IMR-90 (cell line): ENCODE measurements around the gene YEATS4. TPM values are rescaled to one million over a fixed set of nuclear protein-coding genes. Genes with fewer than 3 reads are reported as not detected.

ENCODE experiments used
- ATAC-seq: fragments of 200-7000 bp; cut with Tn5 transposase; 2 replicates; pipeline ENCODE4 v1.9.1; 2020; ENCODE audit warnings: low read depth, mild to moderate bottlenecking, moderate library complexity
- BruUV-seq: library from RNA; stranded (reverse); fragments of 400-500 nt; replicated peaks from 2 replicates; lab custom pipeline; 2021; lab: Mats Ljungman, UMichigan
- CTCF ChIA-PET: fragments of 300-600 bp; formaldehyde crosslinking; extraction: SDS; loops from one replicate; lab custom pipeline; 2021; ENCODE audit warnings: antibody characterized with exemption; lab: Yijun Ruan, JAX
- POLR2A ChIA-PET: fragments of 300-600 bp; sonication (Branson Sonifier 250); formaldehyde crosslinking; loops from one replicate; lab custom pipeline; 2022; ENCODE audit warnings: antibody characterized with exemption; ENCODE audit not compliant: unreplicated experiment; lab: Charles Lee
- DNase-seq: peaks from one replicate; pipeline ENCODE4 v3.0.0; 2013
- H2AFZ ChIP-seq: replicated peaks from 2 replicates; pipeline ENCODE3; 2013; ENCODE audit warnings: low read length, mild to moderate bottlenecking; ENCODE audit not compliant: poor library complexity
- H2AK5ac ChIP-seq: 2 replicates; pipeline ENCODE4 v1.6.1; 2013; ENCODE audit warnings: low read depth, low read length, inconsistent platforms
- H2AK9ac ChIP-seq: replicated peaks from 2 replicates; pipeline ENCODE3; 2013; ENCODE audit warnings: mild to moderate bottlenecking, low read depth, low read length, moderate library complexity; ENCODE audit not compliant: poor library complexity
- H2BK120ac ChIP-seq: 2 replicates; pipeline ENCODE4 v1.6.1; 2013; ENCODE audit warnings: low read depth, low read length, inconsistent platforms
- H2BK15ac ChIP-seq: 3 replicates; pipeline ENCODE4 v1.6.1; 2013; ENCODE audit warnings: low read depth, low read length, inconsistent platforms
- H2BK20ac ChIP-seq: 2 replicates; pipeline ENCODE4 v1.6.1; 2013; ENCODE audit warnings: low read depth, mild to moderate bottlenecking, inconsistent platforms, low read length, moderate library complexity
- H2BK5ac ChIP-seq: 2 replicates; pipeline ENCODE4 v1.6.1; 2013; ENCODE audit warnings: mild to moderate bottlenecking, low read depth, low read length, inconsistent platforms; ENCODE audit not compliant: poor library complexity, severe bottlenecking
- H3K14ac ChIP-seq: replicated peaks from 2 replicates; pipeline ENCODE4 v1.6.1; 2013; ENCODE audit warnings: low read depth, low read length, inconsistent platforms
- H3K18ac ChIP-seq: 2 replicates; pipeline ENCODE4 v1.6.1; 2013; ENCODE audit warnings: low read depth, low read length, control low read depth
- H3K23ac ChIP-seq: 2 replicates; pipeline ENCODE4 v1.6.1; 2013; ENCODE audit warnings: low read depth, low read length, inconsistent platforms
- H3K27ac ChIP-seq: 2 replicates; pipeline ENCODE4 v1.5.1; 2013; ENCODE audit warnings: mild to moderate bottlenecking, control low read depth, low read length; ENCODE audit not compliant: insufficient read depth
- H3K27me3 ChIP-seq: 2 replicates; pipeline ENCODE4 v1.6.1; 2013; ENCODE audit warnings: low read length; ENCODE audit not compliant: control insufficient read depth, insufficient read depth
- H3K36me3 ChIP-seq: 2 replicates; pipeline ENCODE4 v1.6.1; 2013; ENCODE audit warnings: low read length, mixed read lengths; ENCODE audit not compliant: control insufficient read depth, insufficient read depth
- H3K4ac ChIP-seq: 2 replicates; pipeline ENCODE4 v1.6.1; 2013; ENCODE audit warnings: low read depth, low read length, inconsistent platforms
- H3K4me1 ChIP-seq: 2 replicates; pipeline ENCODE4 v1.6.1; 2013; ENCODE audit warnings: low read length, mixed read lengths; ENCODE audit not compliant: control insufficient read depth, insufficient read depth
- H3K4me2 ChIP-seq: 2 replicates; pipeline ENCODE4 v1.6.1; 2013; ENCODE audit warnings: low read depth, mild to moderate bottlenecking, control low read depth, low read length, moderate library complexity
- H3K4me3 ChIP-seq: 2 replicates; pipeline ENCODE4 v1.5.1; 2013; ENCODE audit warnings: low read depth, mild to moderate bottlenecking, control low read depth, low read length, moderate library complexity; ENCODE audit not compliant: insufficient read depth
- H3K56ac ChIP-seq: 2 replicates; pipeline ENCODE4 v1.6.1; 2013; ENCODE audit warnings: low read length, inconsistent platforms; ENCODE audit not compliant: insufficient read depth; ENCODE audit errors: extremely low read depth
- H3K79me1 ChIP-seq, 2 experiments: 2 replicates each; pipeline ENCODE4 v1.6.1; 2013; ENCODE audit warnings: low read length in 2 of 2, inconsistent platforms in 1 of 2, low read depth in 1 of 2
- H3K9ac ChIP-seq: 2 replicates; pipeline ENCODE4 v1.6.1; 2013; ENCODE audit warnings: low read depth, low read length, control low read depth
- H3K9me1 ChIP-seq: 2 replicates; pipeline ENCODE4 v1.6.1; 2013; ENCODE audit warnings: low read length, inconsistent platforms; ENCODE audit not compliant: insufficient read depth
- H3K9me3 ChIP-seq: 2 replicates; pipeline ENCODE4 v1.6.1; 2013; ENCODE audit warnings: low read length; ENCODE audit not compliant: control insufficient read depth, insufficient read depth
- H4K20me1 ChIP-seq: 2 replicates; pipeline ENCODE4 v1.6.1; 2013; ENCODE audit warnings: low read length, inconsistent platforms; ENCODE audit not compliant: insufficient read depth
- H4K5ac ChIP-seq: 2 replicates; pipeline ENCODE4 v1.6.1; 2013; ENCODE audit warnings: mild to moderate bottlenecking, low read depth, low read length, control low read depth
- H4K8ac ChIP-seq, 2 experiments: 2 replicates each; pipeline ENCODE4 v1.6.1; 2013; ENCODE audit warnings: low read depth in 2 of 2, low read length in 2 of 2, control low read depth in 1 of 2, inconsistent platforms in 1 of 2
- H4K91ac ChIP-seq: 2 replicates; pipeline ENCODE4 v1.6.1; 2013; ENCODE audit warnings: low read depth, low read length, inconsistent platforms; ENCODE audit not compliant: insufficient read depth
- BHLHE40 ChIP-seq: fragments of 150-350 bp; IDR thresholded peaks from 2 replicates; pipeline ENCODE4 v1.6.1; 2016; ENCODE audit warnings: mild to moderate bottlenecking, low read depth, low read length
- CEBPB ChIP-seq: IDR thresholded peaks from 2 replicates; pipeline ENCODE4 v1.6.1; 2012; ENCODE audit warnings: low read depth, low read length, improper control_type of control experiment
- CHD1 ChIP-seq: IDR thresholded peaks from 2 replicates; pipeline ENCODE4 v1.6.1; 2012; ENCODE audit warnings: low read depth, low read length, improper control_type of control experiment
- FOS ChIP-seq: fragments of 150-350 bp; IDR thresholded peaks from 2 replicates; pipeline ENCODE4 v1.6.1; 2016; ENCODE audit warnings: low read depth, low read length
- MAFK ChIP-seq: IDR thresholded peaks from 2 replicates; pipeline ENCODE4 v1.6.1; 2012; ENCODE audit warnings: low read depth, low read length, improper control_type of control experiment
- MAZ ChIP-seq: IDR thresholded peaks from 2 replicates; pipeline ENCODE4 v1.6.1; 2012; ENCODE audit warnings: low read depth, mild to moderate bottlenecking, low read length, improper control_type of control experiment, moderate library complexity, borderline replicate concordance
- MXI1 ChIP-seq: IDR thresholded peaks from 2 replicates; pipeline ENCODE4 v1.6.1; 2012; ENCODE audit warnings: low read depth, mild to moderate bottlenecking, low read length, moderate library complexity, borderline replicate concordance
- NFE2L2 ChIP-seq: fragments of 150-350 bp; IDR thresholded peaks from 2 replicates; pipeline ENCODE4 v1.6.1; 2016; ENCODE audit warnings: low read depth, mild to moderate bottlenecking, low read length
- POLR2A ChIP-seq: IDR thresholded peaks from 2 replicates; pipeline ENCODE4 v1.6.1; 2012; ENCODE audit warnings: mild to moderate bottlenecking, low read depth, low read length
- RAD21 ChIP-seq: IDR thresholded peaks from 2 replicates; pipeline ENCODE4 v1.6.1; 2012; ENCODE audit warnings: low read length, improper control_type of control experiment
- RCOR1 ChIP-seq: IDR thresholded peaks from 2 replicates; pipeline ENCODE4 v1.6.1; 2012; ENCODE audit warnings: mild to moderate bottlenecking, low read length, improper control_type of control experiment; ENCODE audit not compliant: insufficient replicate concordance
- RFX5 ChIP-seq: IDR thresholded peaks from 2 replicates; pipeline ENCODE4 v1.8.0; 2012; ENCODE audit warnings: low read depth, mild to moderate bottlenecking, low read length, moderate library complexity
- SMC3 ChIP-seq: fragments of 150-350 bp; IDR thresholded peaks from 2 replicates; pipeline ENCODE4 v1.6.1; 2016; ENCODE audit warnings: low read depth, mild to moderate bottlenecking, antibody characterized with exemption, low read length, moderate library complexity
- USF2 ChIP-seq: fragments of 150-350 bp; IDR thresholded peaks from 2 replicates; pipeline ENCODE4 v1.6.1; 2017; ENCODE audit warnings: mild to moderate bottlenecking, antibody characterized with exemption, low read length, low read depth
- dilution Hi-C: fragments of 300-500 bp; cut with HindIII; formaldehyde crosslinking; loops from one replicate; pipeline ENCODE4 v1.14.3; 2018; ENCODE audit warnings: low sequenced_read_pairs; ENCODE audit not compliant: unreplicated experiment
- in situ Hi-C: fragments of 300-500 bp; cut with MboI; formaldehyde crosslinking; loops from 3 replicates; pipeline ENCODE4 v1.14.3; 2019; ENCODE audit warnings: low sequenced_read_pairs, inconsistent platforms, mixed read lengths
- intact Hi-C: fragments of 100-400 bp; cut with micrococcal nuclease; formaldehyde crosslinking; loops from 2 replicates; pipeline ENCODE4 v1.10.0; 2022
- polyA plus RNA-seq, 3 experiments: library from polyadenylated mRNA; depleted of rRNA; stranded (reverse); fragments of >200 nt; gene quantifications; 2 replicates each; pipeline ENCODE4 v1.2.3, GENCODE V29; 2012; ENCODE audit warnings: low replicate concordance in 1 of 3
- total RNA-seq: library from RNA; depleted of rRNA; stranded (reverse); fragments of >200 nt; gene quantifications from 2 replicates; pipeline ENCODE4 v1.2.3, GENCODE V29; 2012
- TF ChIP-seq, protein P1 (sequence below): conservative IDR thresholded peaks from 2 replicates; pipeline ENCODE4 v1.5.1; 2012; ENCODE audit warnings: mild to moderate bottlenecking, low read depth, low read length, improper control_type of control experiment
- TF ChIP-seq, protein P2 (sequence below): fragments of 150-350 bp; IDR thresholded peaks from 2 replicates; pipeline ENCODE4 v1.6.1; 2016; ENCODE audit warnings: low read depth, mild to moderate bottlenecking, low read length, moderate library complexity, borderline replicate concordance

The YEATS4 gene
- total and polyA plus RNA-seq, 2 of the 4 experiments (the other 2 are of a cell fraction): 6.9 to 15.1 TPM

DNA sequence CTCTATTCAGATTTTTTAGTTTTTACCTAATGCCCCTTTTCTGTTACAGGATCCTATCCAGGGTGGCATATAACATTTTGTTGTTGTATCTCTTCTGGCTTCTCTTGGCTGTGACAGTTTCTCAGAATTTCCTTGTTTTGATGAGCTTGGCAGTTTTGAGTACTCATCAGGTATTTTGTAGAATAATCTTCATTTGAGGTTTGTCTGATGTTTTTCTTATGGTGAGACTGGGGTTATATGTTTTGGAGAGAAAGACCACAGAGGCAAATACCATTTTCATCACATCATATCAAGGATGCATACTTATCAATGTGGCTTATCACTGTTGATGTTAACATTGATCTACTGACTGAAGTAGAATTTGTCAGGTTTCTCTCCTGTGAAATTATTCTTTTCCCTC, 25.4 kb upstream of the YEATS4 start:
- Histone ChIP-seq H4K5ac (no peak overlapping the region), H3K79me1 (no peaks in the 10 kb centered on the region), H4K20me1 (no peaks in the 10 kb centered on the region), H3K9me3 (no peaks in the 10 kb centered on the region), H3K27ac (no peak overlapping the region), H4K91ac (no peak overlapping the region), H3K4ac (no peak overlapping the region), H4K8ac (no peak overlapping the region), H3K18ac (no peak overlapping the region), H2BK20ac (no peak overlapping the region), H3K23ac (no peak overlapping the region), H3K4me1 (0 out of 2 replicates have a peak, but pooled peaks cover 2% of the 10 kb centered on the region), H2BK5ac (no peak overlapping the region), H3K4me2 (no peak overlapping the region), H2AFZ (no peak overlapping the region), H3K27me3 (peaks cover 33% of the 10 kb centered on the region), H3K4me3 (no peak overlapping the region), H3K36me3 (no peaks in the 10 kb centered on the region), H3K14ac (no peak overlapping the region), H2BK15ac (no peak overlapping the region), H3K9me1 (no peaks in the 10 kb centered on the region), H2AK9ac (no peak overlapping the region), H3K56ac (no peak overlapping the region), H2BK120ac (no peak overlapping the region), H3K9ac (no peak overlapping the region), H2AK5ac (no peak overlapping the region)
- ATAC-seq: no peak
- ChIA-PET POLR2A (no interaction called here), CTCF (interaction anchor here (1.1 kb wide), 1 partner anchor 8 kb away, joined by 6 read pairs; no protein-coding TSS in a partner anchor)
- TF ChIP-seq CHD1 (no peak), MAFK (no peak), POLR2A (no peak), FOS (no peak), RFX5 (no peak), RCOR1 (no peak), MAZ (no peak), SMC3 (no peak), MXI1 (no peak), BHLHE40 (no peak), RAD21 (no peak), USF2 (no peak), NFE2L2 (no peak), CEBPB (no peak)
- TF ChIP-seq, protein P1, sequence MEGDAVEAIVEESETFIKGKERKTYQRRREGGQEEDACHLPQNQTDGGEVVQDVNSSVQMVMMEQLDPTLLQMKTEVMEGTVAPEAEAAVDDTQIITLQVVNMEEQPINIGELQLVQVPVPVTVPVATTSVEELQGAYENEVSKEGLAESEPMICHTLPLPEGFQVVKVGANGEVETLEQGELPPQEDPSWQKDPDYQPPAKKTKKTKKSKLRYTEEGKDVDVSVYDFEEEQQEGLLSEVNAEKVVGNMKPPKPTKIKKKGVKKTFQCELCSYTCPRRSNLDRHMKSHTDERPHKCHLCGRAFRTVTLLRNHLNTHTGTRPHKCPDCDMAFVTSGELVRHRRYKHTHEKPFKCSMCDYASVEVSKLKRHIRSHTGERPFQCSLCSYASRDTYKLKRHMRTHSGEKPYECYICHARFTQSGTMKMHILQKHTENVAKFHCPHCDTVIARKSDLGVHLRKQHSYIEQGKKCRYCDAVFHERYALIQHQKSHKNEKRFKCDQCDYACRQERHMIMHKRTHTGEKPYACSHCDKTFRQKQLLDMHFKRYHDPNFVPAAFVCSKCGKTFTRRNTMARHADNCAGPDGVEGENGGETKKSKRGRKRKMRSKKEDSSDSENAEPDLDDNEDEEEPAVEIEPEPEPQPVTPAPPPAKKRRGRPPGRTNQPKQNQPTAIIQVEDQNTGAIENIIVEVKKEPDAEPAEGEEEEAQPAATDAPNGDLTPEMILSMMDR: no peak
- TF ChIP-seq, protein P2, sequence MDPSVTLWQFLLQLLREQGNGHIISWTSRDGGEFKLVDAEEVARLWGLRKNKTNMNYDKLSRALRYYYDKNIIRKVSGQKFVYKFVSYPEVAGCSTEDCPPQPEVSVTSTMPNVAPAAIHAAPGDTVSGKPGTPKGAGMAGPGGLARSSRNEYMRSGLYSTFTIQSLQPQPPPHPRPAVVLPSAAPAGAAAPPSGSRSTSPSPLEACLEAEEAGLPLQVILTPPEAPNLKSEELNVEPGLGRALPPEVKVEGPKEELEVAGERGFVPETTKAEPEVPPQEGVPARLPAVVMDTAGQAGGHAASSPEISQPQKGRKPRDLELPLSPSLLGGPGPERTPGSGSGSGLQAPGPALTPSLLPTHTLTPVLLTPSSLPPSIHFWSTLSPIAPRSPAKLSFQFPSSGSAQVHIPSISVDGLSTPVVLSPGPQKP: no peak
- BruUV-seq: no TSS peak
- dilution Hi-C loops (no loop called here), intact Hi-C loops (no loop called here), in situ Hi-C loops (loop anchor here (25.0 kb wide), 1 partner anchor 403 kb away; the partner anchor contains the start of gene RAB3IP)
- DNase-seq: no peak
